Mammary epithelial cell (primary cell): ENCODE data around the gene CTTNBP2NL.

Experiments
- CTCF ChIP-seq, 2 donors: IDR thresholded peaks in 1 of 2; conservative IDR thresholded peaks in 1 of 2; 2 replicates each; pipeline ENCODE4 v1.5.1; 2011 to 2012; ENCODE audit warnings: inconsistent platforms in 2 of 2, low read length in 2 of 2, mild to moderate bottlenecking in 2 of 2, control low read depth in 1 of 2, low read depth in 1 of 2; ENCODE audit not compliant: insufficient read depth in 1 of 2; ENCODE audit errors: extremely low read depth in 1 of 2
- EZH2 ChIP-seq: IDR thresholded peaks from 2 replicates; pipeline ENCODE4 v1.6.1; 2012; ENCODE audit warnings: low read length, inconsistent platforms, borderline replicate concordance

GRCh38 chr1:112444269-112444668 lies 48.3 kb downstream of the CTTNBP2NL start:
- no peak for TF ChIP-seq EZH2
- TF ChIP-seq CTCF (conservative IDR thresholded peaks at IDR 0.05 in 1 of 2, IDR thresholded peaks at IDR 0.05 in 1 of 2; ENCODE audit: extremely low read depth in 1 of 2, insufficient read depth in 1 of 2, low read depth in 1 of 2, low read length in 2 of 2), result no peak
